Measurements from ENCODE around the gene ISG20L2. TPM values are rescaled to one million over a fixed set of nuclear protein-coding genes. Genes with fewer than 3 reads are reported as not detected.
A peak's percentile ranks its signal among the peaks of the same experiment; 100 is the strongest.

Gene ISG20L2
- total RNA-seq, 1 donor from 2014 or later = 36.9 TPM

DNA sequence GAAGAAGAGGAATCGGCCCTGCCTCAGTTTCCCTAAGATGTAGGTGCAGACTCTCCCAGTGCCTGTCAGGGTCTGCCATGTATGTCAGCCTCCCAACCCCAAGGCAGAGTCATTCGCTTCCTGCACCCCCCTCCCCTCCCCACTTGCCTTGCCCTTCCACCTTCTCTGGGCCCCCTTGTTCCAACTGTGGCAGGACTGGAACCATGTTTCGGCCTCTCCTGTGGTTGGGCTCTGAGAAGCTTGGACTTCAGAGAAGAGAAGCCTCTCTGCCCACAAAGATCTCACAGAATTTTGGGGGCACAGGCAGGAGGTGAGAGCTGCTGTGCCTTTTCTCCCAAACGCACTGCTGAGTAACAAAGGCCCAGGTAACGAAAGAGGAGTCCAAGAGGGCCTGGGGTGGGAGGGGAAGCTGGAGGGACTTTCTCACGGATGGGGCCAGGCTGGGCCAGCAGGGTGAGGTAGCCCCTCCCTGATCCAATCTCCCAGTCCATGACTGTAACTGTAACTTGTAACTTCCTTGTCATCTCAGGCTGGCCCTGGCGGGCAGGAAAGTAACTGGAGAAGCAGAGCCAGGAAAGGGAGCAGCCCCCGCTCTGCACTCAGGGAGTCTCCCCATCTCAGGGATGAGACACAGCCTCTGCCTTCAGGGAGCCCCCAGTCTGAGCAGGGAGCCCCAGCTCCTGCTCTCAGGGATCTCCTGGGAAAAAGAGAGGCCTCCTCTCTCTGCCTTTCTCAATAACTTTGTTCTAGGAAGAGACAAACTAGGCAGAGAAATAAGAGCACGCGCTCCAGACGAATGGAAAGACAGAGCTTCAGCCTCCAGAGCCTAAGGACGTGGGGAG is 34.5 kb downstream of the ISG20L2 start:
- no peaks in the 10 kb centered on the region for H3K9me3 Mint-ChIP-seq (ENCODE audit: low read depth)
- H3K4me1 Mint-ChIP-seq (ENCODE audit: low read depth) = peaks cover 41% of the 10 kb centered on the region
- peaks cover 11% of the 10 kb centered on the region for H3K27me3 Mint-ChIP-seq
- TF ChIP-seq, protein P1, sequence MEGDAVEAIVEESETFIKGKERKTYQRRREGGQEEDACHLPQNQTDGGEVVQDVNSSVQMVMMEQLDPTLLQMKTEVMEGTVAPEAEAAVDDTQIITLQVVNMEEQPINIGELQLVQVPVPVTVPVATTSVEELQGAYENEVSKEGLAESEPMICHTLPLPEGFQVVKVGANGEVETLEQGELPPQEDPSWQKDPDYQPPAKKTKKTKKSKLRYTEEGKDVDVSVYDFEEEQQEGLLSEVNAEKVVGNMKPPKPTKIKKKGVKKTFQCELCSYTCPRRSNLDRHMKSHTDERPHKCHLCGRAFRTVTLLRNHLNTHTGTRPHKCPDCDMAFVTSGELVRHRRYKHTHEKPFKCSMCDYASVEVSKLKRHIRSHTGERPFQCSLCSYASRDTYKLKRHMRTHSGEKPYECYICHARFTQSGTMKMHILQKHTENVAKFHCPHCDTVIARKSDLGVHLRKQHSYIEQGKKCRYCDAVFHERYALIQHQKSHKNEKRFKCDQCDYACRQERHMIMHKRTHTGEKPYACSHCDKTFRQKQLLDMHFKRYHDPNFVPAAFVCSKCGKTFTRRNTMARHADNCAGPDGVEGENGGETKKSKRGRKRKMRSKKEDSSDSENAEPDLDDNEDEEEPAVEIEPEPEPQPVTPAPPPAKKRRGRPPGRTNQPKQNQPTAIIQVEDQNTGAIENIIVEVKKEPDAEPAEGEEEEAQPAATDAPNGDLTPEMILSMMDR (IDR thresholded peaks at IDR 0.05; ENCODE audit: unreplicated experiment) = no peak
- peaks cover 4% of the 10 kb centered on the region for H3K36me3 Mint-ChIP-seq (ENCODE audit: insufficient read depth)
- peak overlapping the region; percentile 86 for H3K27ac Mint-ChIP-seq
- no peak for DNase-seq (ENCODE audit: low spot score, unreplicated experiment)
- H3K4me3 Mint-ChIP-seq (ENCODE audit: low read depth) = no peak overlapping the region

DNA sequence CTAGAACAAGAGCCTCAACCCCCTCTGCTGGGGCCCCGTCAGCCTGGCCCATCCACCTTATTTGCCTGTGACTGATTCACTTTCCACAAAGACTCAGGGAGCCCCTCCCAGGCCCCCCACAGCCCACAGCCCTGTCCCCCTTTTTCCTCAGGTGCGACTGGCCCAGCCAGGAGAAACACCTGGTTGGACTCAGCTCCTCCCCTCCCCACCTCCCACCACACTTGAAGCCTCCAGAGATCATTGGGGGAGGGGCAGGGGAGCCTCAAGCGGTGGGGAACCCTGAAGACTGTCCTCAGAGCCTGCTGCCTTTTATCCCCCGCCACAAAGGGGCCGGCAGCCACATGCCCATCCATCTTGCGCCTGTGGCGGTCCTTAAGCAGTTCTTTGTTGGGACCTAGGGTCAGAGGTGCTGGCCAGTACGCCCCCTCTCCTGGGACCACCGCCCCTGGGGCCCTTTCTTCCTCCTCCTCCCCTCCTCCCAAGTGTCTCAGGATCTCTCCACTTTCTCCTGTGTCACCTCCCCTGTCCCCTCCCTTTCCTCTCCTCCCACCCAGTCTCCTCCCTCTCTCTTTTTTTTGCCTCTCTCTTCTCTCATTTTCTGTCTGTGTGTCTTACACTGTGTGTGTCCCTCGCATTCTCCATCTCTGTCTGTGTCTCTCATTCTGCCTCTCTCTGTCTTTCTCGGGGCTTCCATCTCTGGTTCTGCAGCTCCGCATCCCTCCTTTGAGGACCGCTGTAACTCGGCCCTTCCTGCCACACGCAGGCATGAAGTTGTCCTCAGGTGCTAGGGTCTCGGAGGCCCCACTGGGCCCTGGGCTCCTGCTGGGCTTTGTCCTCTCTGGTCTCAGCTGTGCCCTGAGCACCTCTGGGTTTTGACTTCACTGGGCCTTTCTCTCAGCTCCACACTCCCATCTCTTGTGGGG is 35.4 kb downstream of the ISG20L2 start:
- Mint-ChIP-seq H3K27ac (peak overlapping the region; percentile 86), H3K4me1 (ENCODE audit: low read depth) (peaks cover 43% of the 10 kb centered on the region), H3K4me3 (ENCODE audit: low read depth) (peak overlapping the region; percentile 47), H3K27me3 (peaks cover 11% of the 10 kb centered on the region), H3K36me3 (ENCODE audit: insufficient read depth) (no peaks in the 10 kb centered on the region), H3K9me3 (ENCODE audit: low read depth) (no peaks in the 10 kb centered on the region)
- TF ChIP-seq, protein P1 (IDR thresholded peaks at IDR 0.05; ENCODE audit: unreplicated experiment) = no peak
- peak; percentile 81 for DNase-seq (ENCODE audit: low spot score, unreplicated experiment)

DNA sequence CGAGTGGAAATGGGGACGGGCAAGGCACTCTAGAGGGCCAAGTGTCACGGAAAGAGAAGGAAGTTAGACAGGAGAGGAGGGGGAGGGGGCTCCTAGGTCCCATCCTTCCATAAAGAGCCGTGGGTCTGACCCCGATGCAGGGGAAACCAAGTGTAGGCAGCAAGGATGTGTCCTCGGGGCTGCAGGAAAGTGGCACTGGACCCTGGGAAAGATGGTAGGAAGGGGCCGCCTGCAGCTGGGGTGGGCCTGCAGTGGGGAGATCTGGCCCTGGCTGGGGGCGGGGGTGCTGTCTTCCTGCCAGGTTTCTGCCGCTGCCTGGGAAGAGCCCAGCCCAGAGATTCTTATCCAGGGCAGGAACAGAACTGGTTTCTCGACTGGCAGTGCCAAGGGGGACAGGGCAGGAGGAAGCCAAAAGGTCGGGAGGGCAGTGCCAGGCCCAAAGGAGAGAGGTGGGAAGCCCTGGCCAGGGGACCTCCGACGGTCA is 36.1 kb downstream of the ISG20L2 start:
- H3K4me1 Mint-ChIP-seq (ENCODE audit: low read depth) = peaks cover 43% of the 10 kb centered on the region
- no peak for DNase-seq (ENCODE audit: low spot score, unreplicated experiment)

DNA sequence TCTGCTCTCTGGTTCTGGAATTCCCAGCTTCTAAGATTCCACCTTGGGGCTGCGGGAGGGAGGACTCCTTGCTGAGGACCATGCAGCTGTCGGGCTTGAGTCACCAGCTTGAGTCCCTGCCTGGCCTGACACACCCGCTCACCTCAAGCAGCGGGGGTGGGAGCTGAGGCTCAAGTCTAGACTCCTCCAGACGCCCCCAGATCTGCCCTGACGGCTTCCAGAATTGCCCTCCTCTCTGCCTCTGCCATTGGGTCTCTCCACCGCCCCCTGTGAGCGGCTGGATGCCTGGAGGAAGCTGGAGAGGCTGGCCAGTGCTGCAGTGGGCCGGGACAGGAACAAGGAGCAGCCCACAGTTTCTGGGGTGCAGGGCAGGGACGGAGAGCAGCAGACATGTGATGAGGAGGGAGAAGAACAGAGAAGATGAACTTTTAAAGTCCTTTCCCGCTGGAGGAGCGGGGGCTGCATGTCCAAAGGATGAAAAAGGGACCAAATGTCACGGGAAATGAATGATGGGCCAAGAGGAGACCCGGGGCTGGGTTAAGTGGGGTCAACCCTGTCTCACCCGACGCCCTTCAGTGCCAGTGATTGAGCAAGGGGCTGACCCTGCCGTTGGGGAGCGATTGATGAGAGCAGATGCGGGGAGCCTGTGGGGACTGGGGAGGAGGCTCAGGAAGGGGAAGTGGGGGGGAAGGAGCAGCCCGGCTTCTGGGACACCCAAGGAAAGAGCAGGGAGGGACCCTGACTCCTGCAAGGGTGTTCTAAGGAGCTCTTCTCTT is 36.7 kb downstream of the ISG20L2 start:
- H3K4me3 Mint-ChIP-seq (ENCODE audit: low read depth) = peak overlapping the region; percentile 54
- H3K4me1 Mint-ChIP-seq (ENCODE audit: low read depth) = peaks cover 43% of the 10 kb centered on the region

More for the DNA sequence above, 36.1 kb downstream of the ISG20L2 start:
- Mint-ChIP-seq H3K36me3 (ENCODE audit: insufficient read depth) (no peaks in the 10 kb centered on the region), H3K9me3 (ENCODE audit: low read depth) (no peaks in the 10 kb centered on the region), H3K4me3 (ENCODE audit: low read depth) (peak overlapping the region; percentile 54), H3K27ac (peak overlapping the region; percentile 86), H3K27me3 (peaks cover 11% of the 10 kb centered on the region)
- TF ChIP-seq, protein P1 (IDR thresholded peaks at IDR 0.05; ENCODE audit: unreplicated experiment) = no peak

More for the DNA sequence above, 36.7 kb downstream of the ISG20L2 start:
- Mint-ChIP-seq H3K36me3 (ENCODE audit: insufficient read depth) (no peaks in the 10 kb centered on the region), H3K27ac (peak overlapping the region; percentile 86), H3K27me3 (peaks cover 7% of the 10 kb centered on the region), H3K9me3 (ENCODE audit: low read depth) (no peaks in the 10 kb centered on the region)
- DNase-seq (ENCODE audit: low spot score, unreplicated experiment) = no peak
- TF ChIP-seq, protein P1 (IDR thresholded peaks at IDR 0.05; ENCODE audit: unreplicated experiment) = peak; percentile 22
